ENCODE data around the gene PPTC7.

The PPTC7 gene

DNA sequence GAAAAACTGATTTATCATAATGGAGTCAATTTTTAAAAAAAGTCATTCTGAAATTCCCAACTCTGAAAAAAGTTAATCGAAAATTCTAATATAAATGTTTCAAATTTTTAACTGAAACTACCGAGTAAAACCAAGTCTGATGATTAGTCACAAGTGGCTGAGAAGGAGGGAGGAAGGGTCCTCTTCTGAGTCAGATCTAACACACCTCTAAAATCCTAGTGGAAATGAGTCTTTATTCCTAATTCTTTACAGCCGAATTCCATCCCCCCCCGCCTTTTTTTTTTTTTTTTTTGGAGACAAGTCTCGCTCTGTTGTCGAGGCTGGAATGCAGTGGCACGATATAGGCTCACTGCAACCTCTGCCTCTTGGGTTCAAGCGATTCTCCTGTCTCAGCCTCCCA, 43.1 kb downstream of the PPTC7 start (continued):
- TF ChIP-seq ZC3H10 (CRISPR knock-in tag; IDR thresholded peaks at IDR 0.05) (no peak), ZFP3 (CRISPR knock-in tag; IDR thresholded peaks at IDR 0.05) (no peak), ZFP30 (CRISPR knock-in tag; IDR thresholded peaks at IDR 0.05) (no peak)

DNA sequence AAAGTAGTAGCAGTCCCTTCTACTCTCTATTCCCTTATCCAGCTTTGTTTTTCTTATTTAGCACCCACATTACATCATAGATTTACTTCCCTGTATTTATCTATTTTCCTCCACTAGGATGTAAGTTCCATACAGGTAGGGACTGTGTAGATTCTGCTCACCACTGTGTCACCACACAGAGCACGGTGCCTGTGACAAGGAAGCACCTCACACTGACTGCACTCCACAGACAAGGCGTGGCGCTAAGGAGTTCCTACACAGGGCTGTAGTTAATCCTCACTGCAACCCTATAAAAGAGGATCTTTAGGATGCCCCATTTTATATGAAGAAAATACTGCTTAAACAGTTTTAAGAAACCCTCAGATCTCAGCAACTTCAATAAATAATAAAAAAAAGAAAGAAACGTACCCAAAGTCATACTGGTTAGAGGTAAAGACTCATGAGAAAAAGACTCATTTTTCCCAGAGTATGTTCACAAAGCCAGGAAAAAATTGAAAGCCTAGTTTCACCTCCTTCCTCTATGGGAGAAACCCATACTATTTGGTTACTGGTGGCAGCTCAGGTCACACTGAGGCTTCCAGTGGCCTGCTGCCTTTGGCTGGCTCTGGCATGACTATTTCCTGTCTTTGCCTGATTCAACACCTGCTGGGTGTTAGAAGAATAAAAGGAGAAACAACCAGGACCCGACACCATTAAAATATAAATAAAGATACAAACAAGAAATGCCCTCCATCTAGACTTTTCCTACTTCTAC, 44.1 kb downstream of the PPTC7 start:
- no peak for ATAC-seq
- TF ChIP-seq, protein P1, sequence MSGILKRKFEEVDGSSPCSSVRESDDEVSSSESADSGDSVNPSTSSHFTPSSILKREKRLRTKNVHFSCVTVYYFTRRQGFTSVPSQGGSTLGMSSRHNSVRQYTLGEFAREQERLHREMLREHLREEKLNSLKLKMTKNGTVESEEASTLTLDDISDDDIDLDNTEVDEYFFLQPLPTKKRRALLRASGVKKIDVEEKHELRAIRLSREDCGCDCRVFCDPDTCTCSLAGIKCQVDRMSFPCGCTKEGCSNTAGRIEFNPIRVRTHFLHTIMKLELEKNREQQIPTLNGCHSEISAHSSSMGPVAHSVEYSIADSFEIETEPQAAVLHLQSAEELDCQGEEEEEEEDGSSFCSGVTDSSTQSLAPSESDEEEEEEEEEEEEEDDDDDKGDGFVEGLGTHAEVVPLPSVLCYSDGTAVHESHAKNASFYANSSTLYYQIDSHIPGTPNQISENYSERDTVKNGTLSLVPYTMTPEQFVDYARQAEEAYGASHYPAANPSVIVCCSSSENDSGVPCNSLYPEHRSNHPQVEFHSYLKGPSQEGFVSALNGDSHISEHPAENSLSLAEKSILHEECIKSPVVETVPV (CRISPR knock-in tag; IDR thresholded peaks at IDR 0.05): no peak
- TF ChIP-seq ISL1 (CRISPR knock-in tag; IDR thresholded peaks at IDR 0.05) (no peak), ZNF565 (CRISPR knock-in tag; conservative IDR thresholded peaks at IDR 0.05; ENCODE audit: low read depth) (no peak), SNAI2 (CRISPR knock-in tag; IDR thresholded peaks at IDR 0.05) (no peak)
- TF ChIP-seq, protein P2, sequence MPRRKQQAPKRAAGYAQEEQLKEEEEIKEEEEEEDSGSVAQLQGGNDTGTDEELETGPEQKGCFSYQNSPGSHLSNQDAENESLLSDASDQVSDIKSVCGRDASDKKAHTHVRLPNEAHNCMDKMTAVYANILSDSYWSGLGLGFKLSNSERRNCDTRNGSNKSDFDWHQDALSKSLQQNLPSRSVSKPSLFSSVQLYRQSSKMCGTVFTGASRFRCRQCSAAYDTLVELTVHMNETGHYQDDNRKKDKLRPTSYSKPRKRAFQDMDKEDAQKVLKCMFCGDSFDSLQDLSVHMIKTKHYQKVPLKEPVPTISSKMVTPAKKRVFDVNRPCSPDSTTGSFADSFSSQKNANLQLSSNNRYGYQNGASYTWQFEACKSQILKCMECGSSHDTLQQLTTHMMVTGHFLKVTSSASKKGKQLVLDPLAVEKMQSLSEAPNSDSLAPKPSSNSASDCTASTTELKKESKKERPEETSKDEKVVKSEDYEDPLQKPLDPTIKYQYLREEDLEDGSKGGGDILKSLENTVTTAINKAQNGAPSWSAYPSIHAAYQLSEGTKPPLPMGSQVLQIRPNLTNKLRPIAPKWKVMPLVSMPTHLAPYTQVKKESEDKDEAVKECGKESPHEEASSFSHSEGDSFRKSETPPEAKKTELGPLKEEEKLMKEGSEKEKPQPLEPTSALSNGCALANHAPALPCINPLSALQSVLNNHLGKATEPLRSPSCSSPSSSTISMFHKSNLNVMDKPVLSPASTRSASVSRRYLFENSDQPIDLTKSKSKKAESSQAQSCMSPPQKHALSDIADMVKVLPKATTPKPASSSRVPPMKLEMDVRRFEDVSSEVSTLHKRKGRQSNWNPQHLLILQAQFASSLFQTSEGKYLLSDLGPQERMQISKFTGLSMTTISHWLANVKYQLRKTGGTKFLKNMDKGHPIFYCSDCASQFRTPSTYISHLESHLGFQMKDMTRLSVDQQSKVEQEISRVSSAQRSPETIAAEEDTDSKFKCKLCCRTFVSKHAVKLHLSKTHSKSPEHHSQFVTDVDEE (CRISPR knock-in tag; IDR thresholded peaks at IDR 0.05): no peak

DNA sequence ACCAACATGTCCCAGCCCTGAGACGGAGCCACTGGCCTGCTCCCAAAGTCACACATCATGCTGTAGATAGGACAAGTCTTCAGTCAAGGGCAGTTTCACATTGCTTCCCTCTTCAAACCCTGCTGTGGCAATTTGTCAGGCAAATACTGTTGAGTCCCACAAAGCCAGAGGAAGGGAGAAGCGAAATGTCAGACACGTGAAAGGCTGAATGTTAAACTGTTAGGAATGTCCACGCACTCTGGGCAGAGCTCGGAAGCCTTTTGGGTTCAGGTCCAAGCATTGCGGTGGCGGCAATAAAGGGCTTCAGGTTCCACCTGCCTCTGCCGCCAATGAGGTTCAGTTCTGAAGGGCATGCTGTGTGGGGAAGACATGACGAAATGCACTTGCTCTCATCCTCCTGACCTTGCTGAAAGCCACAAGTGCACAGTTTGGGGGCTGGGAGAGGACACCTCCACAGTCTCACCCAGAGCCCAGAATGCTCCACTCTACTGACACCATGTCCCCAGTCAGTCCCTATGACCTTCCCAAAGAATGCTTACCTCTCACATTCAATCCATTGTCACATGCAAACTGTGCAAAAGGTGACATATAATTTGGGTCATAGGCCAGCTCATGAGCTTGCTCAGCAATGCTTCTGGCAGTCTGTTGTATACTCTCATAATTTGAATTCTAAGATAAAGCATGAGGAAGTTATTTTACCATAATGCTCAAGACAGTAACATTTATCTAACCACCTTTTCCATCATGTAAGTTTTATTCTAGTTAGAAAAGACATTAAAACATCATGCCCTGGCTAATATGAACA, 45.3 kb downstream of the PPTC7 start:
- TF ChIP-seq, protein P3, sequence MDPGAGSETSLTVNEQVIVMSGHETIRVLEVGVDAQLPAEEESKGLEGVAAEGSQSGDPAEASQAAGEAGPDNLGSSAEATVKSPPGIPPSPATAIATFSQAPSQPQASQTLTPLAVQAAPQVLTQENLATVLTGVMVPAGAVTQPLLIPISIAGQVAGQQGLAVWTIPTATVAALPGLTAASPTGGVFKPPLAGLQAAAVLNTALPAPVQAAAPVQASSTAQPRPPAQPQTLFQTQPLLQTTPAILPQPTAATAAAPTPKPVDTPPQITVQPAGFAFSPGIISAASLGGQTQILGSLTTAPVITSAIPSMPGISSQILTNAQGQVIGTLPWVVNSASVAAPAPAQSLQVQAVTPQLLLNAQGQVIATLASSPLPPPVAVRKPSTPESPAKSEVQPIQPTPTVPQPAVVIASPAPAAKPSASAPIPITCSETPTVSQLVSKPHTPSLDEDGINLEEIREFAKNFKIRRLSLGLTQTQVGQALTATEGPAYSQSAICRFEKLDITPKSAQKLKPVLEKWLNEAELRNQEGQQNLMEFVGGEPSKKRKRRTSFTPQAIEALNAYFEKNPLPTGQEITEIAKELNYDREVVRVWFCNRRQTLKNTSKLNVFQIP (CRISPR knock-in tag; IDR thresholded peaks at IDR 0.05; ENCODE audit: borderline replicate concordance, low read depth): no peak
- no peak for ATAC-seq

DNA sequence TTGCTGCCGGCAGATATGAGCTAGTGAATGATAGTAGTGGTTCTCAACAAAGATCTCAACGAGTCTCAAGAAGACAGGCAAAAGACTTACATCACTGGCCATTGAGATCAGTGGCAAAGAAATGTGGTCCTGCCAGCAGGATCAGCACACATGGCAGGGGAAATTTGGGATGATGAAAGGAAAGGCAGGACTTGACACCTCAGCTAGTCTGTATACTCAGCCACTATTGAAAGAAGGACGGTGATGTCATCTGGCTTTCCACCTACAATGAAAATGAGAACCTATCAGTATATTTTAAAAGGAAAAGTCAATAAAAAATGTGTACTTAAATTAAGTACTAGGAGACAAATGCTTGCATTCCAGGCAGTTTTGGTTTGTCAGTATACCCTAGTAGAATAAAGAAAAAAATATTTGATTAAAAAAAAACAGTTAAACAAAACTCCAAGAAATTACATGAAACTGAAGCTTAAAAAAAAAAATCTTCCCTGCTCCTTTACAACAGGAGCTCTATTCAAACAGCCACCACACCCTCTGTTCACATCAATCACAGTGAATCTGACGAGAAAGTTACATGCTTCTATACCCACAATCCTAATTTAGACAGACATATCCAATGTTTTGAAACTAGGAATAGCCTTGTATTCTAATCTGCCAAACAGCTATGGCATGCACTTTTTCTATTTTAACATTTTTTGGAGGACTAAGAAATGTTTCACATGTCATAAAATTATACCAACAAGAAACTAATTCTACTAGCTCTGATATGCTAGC, 46.1 kb downstream of the PPTC7 start:
- no peak for TF ChIP-seq ESRRG (CRISPR knock-in tag; IDR thresholded peaks at IDR 0.05)
- TF ChIP-seq, protein P1 (CRISPR knock-in tag; IDR thresholded peaks at IDR 0.05): no peak
- no peak for TF ChIP-seq ZNF70 (CRISPR knock-in tag; IDR thresholded peaks at IDR 0.05)
- no peak for TF ChIP-seq ZNF8 (CRISPR knock-in tag; IDR thresholded peaks at IDR 0.05)
- TF ChIP-seq SNAI2 (CRISPR knock-in tag; IDR thresholded peaks at IDR 0.05): no peak
- no peak for TF ChIP-seq OSR1 (CRISPR knock-in tag; IDR thresholded peaks at IDR 0.05)
- no peak for TF ChIP-seq BACH2 (CRISPR knock-in tag; IDR thresholded peaks at IDR 0.05; ENCODE audit: borderline replicate concordance)
- TF ChIP-seq, protein P3 (CRISPR knock-in tag; IDR thresholded peaks at IDR 0.05; ENCODE audit: borderline replicate concordance, low read depth): no peak
- TF ChIP-seq, protein P4, sequence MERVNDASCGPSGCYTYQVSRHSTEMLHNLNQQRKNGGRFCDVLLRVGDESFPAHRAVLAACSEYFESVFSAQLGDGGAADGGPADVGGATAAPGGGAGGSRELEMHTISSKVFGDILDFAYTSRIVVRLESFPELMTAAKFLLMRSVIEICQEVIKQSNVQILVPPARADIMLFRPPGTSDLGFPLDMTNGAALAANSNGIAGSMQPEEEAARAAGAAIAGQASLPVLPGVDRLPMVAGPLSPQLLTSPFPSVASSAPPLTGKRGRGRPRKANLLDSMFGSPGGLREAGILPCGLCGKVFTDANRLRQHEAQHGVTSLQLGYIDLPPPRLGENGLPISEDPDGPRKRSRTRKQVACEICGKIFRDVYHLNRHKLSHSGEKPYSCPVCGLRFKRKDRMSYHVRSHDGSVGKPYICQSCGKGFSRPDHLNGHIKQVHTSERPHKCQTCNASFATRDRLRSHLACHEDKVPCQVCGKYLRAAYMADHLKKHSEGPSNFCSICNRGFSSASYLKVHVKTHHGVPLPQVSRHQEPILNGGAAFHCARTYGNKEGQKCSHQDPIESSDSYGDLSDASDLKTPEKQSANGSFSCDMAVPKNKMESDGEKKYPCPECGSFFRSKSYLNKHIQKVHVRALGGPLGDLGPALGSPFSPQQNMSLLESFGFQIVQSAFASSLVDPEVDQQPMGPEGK (CRISPR knock-in tag; IDR thresholded peaks at IDR 0.05; ENCODE audit: borderline replicate concordance): no peak
- no peak for TF ChIP-seq ARNTL (CRISPR knock-in tag; IDR thresholded peaks at IDR 0.05; ENCODE audit: borderline replicate concordance, low read depth)
- TF ChIP-seq CSDC2 (CRISPR knock-in tag; IDR thresholded peaks at IDR 0.05): no peak
- TF ChIP-seq ZFP3 (CRISPR knock-in tag; IDR thresholded peaks at IDR 0.05): no peak
- no peak for TF ChIP-seq PPARA (CRISPR knock-in tag; IDR thresholded peaks at IDR 0.05; ENCODE audit: borderline replicate concordance)
- TF ChIP-seq ZNF565 (CRISPR knock-in tag; conservative IDR thresholded peaks at IDR 0.05; ENCODE audit: low read depth): no peak

More for the DNA sequence above, 46.1 kb downstream of the PPTC7 start:
- ATAC-seq: no peak

Measured in SK-N-SH treated with all-trans-retinoic acid at 6 μM for 48 hours (cell line).